Tibial nerve (tissue), 3 donors: ENCODE measurements around the gene GPAM.

Source experiments
- POLR2A ChIP-seq, 2 donors: fragments of 450-650 bp; IDR thresholded peaks; one replicate each; pipeline ENCODE4 v1.6.1; 2017; ENCODE audit warnings: antibody characterized with exemption in 2 of 2, mild to moderate bottlenecking in 2 of 2, moderate library complexity in 2 of 2
- TF ChIP-seq, protein P1 (sequence below), 5 experiments: fragments of 200-600 bp in 3 of 5; fragments of 450-650 bp in 2 of 5; sonication (generic) in 3 of 5; IDR thresholded peaks; one replicate each; pipeline ENCODE4 v1.5.1; 2016 to 2019; ENCODE audit warnings: antibody characterized with exemption in 5 of 5, mild to moderate bottlenecking in 3 of 5, moderate library complexity in 2 of 5

DNA sequence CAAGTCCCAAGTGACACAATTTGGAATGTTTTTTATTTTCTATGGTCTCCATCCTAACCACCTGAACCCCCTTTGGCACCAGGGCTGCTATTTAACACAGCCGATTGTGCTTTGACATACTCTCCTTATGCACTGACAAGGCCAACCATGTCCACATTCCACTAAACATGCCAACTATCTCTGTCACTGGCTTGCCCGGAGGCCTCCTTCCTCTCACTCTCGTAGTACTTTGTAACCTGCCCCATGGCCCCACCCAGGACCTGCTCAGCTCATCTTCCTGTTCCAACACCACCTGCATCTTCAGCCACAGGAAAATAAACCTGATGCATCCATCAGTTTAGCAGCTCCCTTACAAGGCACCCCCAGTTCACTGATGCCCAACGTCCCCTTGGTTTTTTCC, 63.1 kb downstream of the GPAM start:
- TF ChIP-seq, protein P1, sequence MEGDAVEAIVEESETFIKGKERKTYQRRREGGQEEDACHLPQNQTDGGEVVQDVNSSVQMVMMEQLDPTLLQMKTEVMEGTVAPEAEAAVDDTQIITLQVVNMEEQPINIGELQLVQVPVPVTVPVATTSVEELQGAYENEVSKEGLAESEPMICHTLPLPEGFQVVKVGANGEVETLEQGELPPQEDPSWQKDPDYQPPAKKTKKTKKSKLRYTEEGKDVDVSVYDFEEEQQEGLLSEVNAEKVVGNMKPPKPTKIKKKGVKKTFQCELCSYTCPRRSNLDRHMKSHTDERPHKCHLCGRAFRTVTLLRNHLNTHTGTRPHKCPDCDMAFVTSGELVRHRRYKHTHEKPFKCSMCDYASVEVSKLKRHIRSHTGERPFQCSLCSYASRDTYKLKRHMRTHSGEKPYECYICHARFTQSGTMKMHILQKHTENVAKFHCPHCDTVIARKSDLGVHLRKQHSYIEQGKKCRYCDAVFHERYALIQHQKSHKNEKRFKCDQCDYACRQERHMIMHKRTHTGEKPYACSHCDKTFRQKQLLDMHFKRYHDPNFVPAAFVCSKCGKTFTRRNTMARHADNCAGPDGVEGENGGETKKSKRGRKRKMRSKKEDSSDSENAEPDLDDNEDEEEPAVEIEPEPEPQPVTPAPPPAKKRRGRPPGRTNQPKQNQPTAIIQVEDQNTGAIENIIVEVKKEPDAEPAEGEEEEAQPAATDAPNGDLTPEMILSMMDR (IDR thresholded peaks at IDR 0.05) = no peak
- no peak for TF ChIP-seq POLR2A (IDR thresholded peaks at IDR 0.05)
